Measurements from ENCODE around the gene POLR1A. TPM values are rescaled to one million over a fixed set of nuclear protein-coding genes. Genes with fewer than 3 reads are reported as not detected.

Gene POLR1A
- total and polyA plus RNA-seq, 2 of the 13 experiments (the other 11 are each of a cell fraction or from before 2014, with no cell fraction given), result 7.2 to 39.9 TPM

DNA sequence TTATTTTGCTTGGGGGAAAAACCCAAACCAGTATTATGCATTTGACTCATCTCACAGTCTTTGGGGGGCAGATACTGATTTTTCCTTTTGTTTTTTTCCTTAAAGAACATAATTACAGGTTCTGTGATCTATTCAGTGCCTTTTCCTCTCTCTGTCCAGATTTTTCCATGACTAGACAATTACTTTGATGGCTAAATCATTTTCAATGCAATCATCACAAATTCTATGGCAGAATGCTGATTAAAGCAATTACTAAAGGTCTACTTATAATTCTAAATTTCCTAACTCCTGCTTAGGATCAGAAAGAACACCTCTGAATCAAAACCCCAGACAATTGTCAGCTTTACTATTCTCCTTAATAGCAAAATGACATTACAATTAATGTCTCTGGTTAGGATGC, 38.8 kb downstream of the POLR1A start:
- H2AFZ ChIP-seq (ENCODE audit: low read length), result no peak overlapping the region
- no peak for TF ChIP-seq ATF6 (CRISPR knock-in tag; conservative IDR thresholded peaks at IDR 0.05)
- TF ChIP-seq, protein P1, sequence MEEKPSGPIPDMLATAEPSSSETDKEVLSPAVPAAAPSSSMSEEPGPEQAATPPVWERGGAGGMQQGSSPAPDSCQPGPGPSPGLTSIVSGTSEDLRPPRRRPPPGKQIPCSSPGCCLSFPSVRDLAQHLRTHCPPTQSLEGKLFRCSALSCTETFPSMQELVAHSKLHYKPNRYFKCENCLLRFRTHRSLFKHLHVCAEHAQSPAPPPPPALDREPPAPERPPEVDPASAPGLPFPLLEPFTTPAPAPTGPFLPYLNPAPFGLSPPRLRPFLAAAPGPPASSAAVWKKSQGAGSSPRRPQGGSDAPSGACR (CRISPR knock-in tag; IDR thresholded peaks at IDR 0.05), result no peak
- TF ChIP-seq NFE2L2 (IDR thresholded peaks at IDR 0.05; ENCODE audit: low read length), result peak; percentile 30; the same call in 1 of the 2 replicates
- peak; percentile 47 to 68 for TF ChIP-seq MAFK (conservative IDR thresholded peaks at IDR 0.05 in 1 of 2, IDR thresholded peaks at IDR 0.05 in 1 of 2; ENCODE audit: low read length in 2 of 2)
- no peak for TF ChIP-seq NFKB2 (CRISPR knock-in tag; IDR thresholded peaks at IDR 0.05; ENCODE audit: borderline replicate concordance)
- TF ChIP-seq ZNF510 (CRISPR knock-in tag; IDR thresholded peaks at IDR 0.05; ENCODE audit: low read depth), result no peak
- TF ChIP-seq ZNF563 (CRISPR knock-in tag; IDR thresholded peaks at IDR 0.05), result no peak
- TF ChIP-seq ZNF496 (CRISPR knock-in tag; IDR thresholded peaks at IDR 0.05; ENCODE audit: insufficient replicate concordance), result no peak
- TF ChIP-seq ZFP41 (CRISPR knock-in tag; IDR thresholded peaks at IDR 0.05; ENCODE audit: borderline replicate concordance), result no peak
- peak; percentile 59; the same call in 1 of the 2 replicates for TF ChIP-seq MAFF (IDR thresholded peaks at IDR 0.05; ENCODE audit: low read depth, low read length)
- no peak for TF ChIP-seq NCOA1 (CRISPR knock-in tag; IDR thresholded peaks at IDR 0.05)
- no peak for TF ChIP-seq ZNF737 (CRISPR knock-in tag; IDR thresholded peaks at IDR 0.05; ENCODE audit: borderline replicate concordance)
- no peak for TF ChIP-seq ZBTB42 (CRISPR knock-in tag; IDR thresholded peaks at IDR 0.05)
- no peak for TF ChIP-seq ZNF138 (CRISPR knock-in tag; IDR thresholded peaks at IDR 0.05; ENCODE audit: low read depth)
- TF ChIP-seq IKZF1 (IDR thresholded peaks at IDR 0.05), result no peak
- TF ChIP-seq ZNF598 (CRISPR knock-in tag; IDR thresholded peaks at IDR 0.05; ENCODE audit: borderline replicate concordance), result no peak
- TF ChIP-seq HNRNPL (IDR thresholded peaks at IDR 0.05; ENCODE audit: low read depth, low read length), result no peak
- no peak for TF ChIP-seq ARID5B (CRISPR knock-in tag; IDR thresholded peaks at IDR 0.05)
- TF ChIP-seq ZNF20 (CRISPR knock-in tag; IDR thresholded peaks at IDR 0.05), result no peak
- TF ChIP-seq PAWR (CRISPR knock-in tag; IDR thresholded peaks at IDR 0.05; ENCODE audit: borderline replicate concordance), result no peak
- no peak for TF ChIP-seq ZKSCAN5 (CRISPR knock-in tag; IDR thresholded peaks at IDR 0.05)

More for the DNA sequence above, 38.8 kb downstream of the POLR1A start:
- no peak overlapping the region for H3K9ac ChIP-seq (ENCODE audit: insufficient read depth, low read depth, low read length)
- no peak overlapping the region for H3K4me3 ChIP-seq (replicated peaks in 1 of 3; ENCODE audit: insufficient read depth in 1 of 3, low read depth in 2 of 3, low read length in 3 of 3)
- peaks cover 36 to 93% of the 10 kb centered on the region in 2 experiments for H3K36me3 ChIP-seq (replicated peaks in 1 of 2; ENCODE audit: control insufficient read depth in 1 of 2, insufficient read depth in 2 of 2, low read length in 2 of 2)
- no peaks in the 10 kb centered on the region for H3K9me3 ChIP-seq (ENCODE audit: low read length)
- DNase-seq (ENCODE audit: low spot score) (no peak), FAIRE-seq (no peak), ATAC-seq (no peak)
- no peak overlapping the region for H3K27ac ChIP-seq (ENCODE audit: extremely low read length, insufficient read depth, low read length)
- H3K79me2 ChIP-seq (ENCODE audit: insufficient read depth, low read length), result no peaks in the 10 kb centered on the region
- H3K4me1 ChIP-seq (ENCODE audit: insufficient read depth, low read length), result peaks cover 10% of the 10 kb centered on the region
- CTCF ChIA-PET (ENCODE audit: low intra/inter-chr PET ratio, low total read pairs), result no interaction called here
- no peaks in the 10 kb centered on the region for H4K20me1 ChIP-seq (ENCODE audit: insufficient read depth, low read length)
- no peaks in the 10 kb centered on the region for H3K27me3 ChIP-seq (ENCODE audit: control insufficient read depth in 1 of 2, insufficient read depth in 2 of 2, low read length in 2 of 2)
- POLR2A ChIA-PET, result no interaction called here
- in situ Hi-C loops (cut with HindIII; ENCODE audit: extremely low pct_ligation_motif_present, low pct_unique_long_range_greater_than_20kb) (no loop called here), intact Hi-C loops (cut with micrococcal nuclease; ENCODE audit: unreplicated experiment) (no loop called here)
- no TSS peak for BruUV-seq (replicated peaks)
- no peak overlapping the region for H3K4me2 ChIP-seq (ENCODE audit: low read depth, low read length)
